ENCODE measurements around the gene CEP72.

DNA sequence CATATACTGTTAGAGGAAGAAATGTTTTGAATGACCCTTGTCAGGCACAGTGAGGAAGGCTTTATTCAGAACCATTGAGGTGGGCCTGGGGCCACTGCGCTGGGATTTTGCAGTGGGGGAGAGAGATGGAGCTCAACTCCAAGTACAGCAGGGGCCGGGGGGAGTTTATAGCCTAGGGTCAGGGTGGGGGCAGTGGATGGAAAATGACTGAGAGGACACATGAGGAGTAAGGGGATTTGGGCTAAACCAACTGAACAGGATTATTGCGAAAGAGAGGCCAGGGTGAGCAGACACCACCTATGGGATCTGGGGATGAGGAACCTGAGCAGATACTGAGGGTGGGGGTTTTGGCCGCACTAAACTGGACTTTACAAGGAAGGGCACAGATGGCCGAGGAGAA is 6.3 kb downstream of the CEP72 start:
- TF ChIP-seq POLR2A (IDR thresholded peaks at IDR 0.05): no peak
- TF ChIP-seq, protein P1, sequence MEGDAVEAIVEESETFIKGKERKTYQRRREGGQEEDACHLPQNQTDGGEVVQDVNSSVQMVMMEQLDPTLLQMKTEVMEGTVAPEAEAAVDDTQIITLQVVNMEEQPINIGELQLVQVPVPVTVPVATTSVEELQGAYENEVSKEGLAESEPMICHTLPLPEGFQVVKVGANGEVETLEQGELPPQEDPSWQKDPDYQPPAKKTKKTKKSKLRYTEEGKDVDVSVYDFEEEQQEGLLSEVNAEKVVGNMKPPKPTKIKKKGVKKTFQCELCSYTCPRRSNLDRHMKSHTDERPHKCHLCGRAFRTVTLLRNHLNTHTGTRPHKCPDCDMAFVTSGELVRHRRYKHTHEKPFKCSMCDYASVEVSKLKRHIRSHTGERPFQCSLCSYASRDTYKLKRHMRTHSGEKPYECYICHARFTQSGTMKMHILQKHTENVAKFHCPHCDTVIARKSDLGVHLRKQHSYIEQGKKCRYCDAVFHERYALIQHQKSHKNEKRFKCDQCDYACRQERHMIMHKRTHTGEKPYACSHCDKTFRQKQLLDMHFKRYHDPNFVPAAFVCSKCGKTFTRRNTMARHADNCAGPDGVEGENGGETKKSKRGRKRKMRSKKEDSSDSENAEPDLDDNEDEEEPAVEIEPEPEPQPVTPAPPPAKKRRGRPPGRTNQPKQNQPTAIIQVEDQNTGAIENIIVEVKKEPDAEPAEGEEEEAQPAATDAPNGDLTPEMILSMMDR (IDR thresholded peaks at IDR 0.05): no peak
- TF ChIP-seq EP300 (IDR thresholded peaks at IDR 0.05): no peak
